OCI-LY3 (cell line): ENCODE measurements around the gene PLCH2.

ENCODE experiments used
- H2AFZ ChIP-seq: fragments of 200-600, 300-600 bp; shearing (Covaris generic); 2 replicates; pipeline ENCODE4 v1.6.0; 2014; ENCODE audit warnings: antibody characterized with exemption, low read depth, low read length
- H3K27ac ChIP-seq: fragments of 200-600, 300-600 bp; sonication (generic); 2 replicates; pipeline ENCODE4 v1.5.1; 2014; ENCODE audit warnings: mild to moderate bottlenecking, low read length, moderate library complexity, mixed read lengths
- H3K27me3 ChIP-seq: fragments of 200-600, 300-600 bp; sonication (generic); 2 replicates; pipeline ENCODE4 v1.6.1; 2014; ENCODE audit warnings: low read depth, low read length, mixed read lengths
- H3K36me3 ChIP-seq: fragments of 200-600, 300-600 bp; sonication (generic); replicated peaks from 2 replicates; pipeline ENCODE3; 2014; ENCODE audit warnings: low read depth, low read length, mixed read lengths
- H3K4me1 ChIP-seq: fragments of 300-600, 200-600 bp; sonication (generic); 2 replicates; pipeline ENCODE4 v1.6.1; 2014; ENCODE audit warnings: low read length, mixed read lengths
- H3K4me2 ChIP-seq: fragments of 200-600, 300-600 bp; sonication (generic); 2 replicates; pipeline ENCODE4 v1.6.1; 2014; ENCODE audit warnings: low read length, mixed read lengths
- H3K4me3 ChIP-seq: fragments of 300-600, 200-600 bp; sonication (generic); 2 replicates; pipeline ENCODE4 v1.5.1; 2014; ENCODE audit warnings: antibody characterized with exemption, mild to moderate bottlenecking, low read length, moderate library complexity
- H3K79me2 ChIP-seq: fragments of 300-600, 200-600 bp; shearing (Covaris generic); 2 replicates; pipeline ENCODE4 v1.6.1; 2014; ENCODE audit warnings: mild to moderate bottlenecking, low read length, mixed read lengths
- H3K9ac ChIP-seq: fragments of 300-600, 200-600 bp; shearing (Covaris generic); 2 replicates; pipeline ENCODE4 v1.6.0; 2014; ENCODE audit warnings: mild to moderate bottlenecking, low read length, moderate library complexity
- H3K9me3 ChIP-seq: fragments of 200-600, 300-600 bp; shearing (Covaris generic); 2 replicates; pipeline ENCODE4 v1.6.1; 2014; ENCODE audit warnings: low read length, mixed read lengths; ENCODE audit not compliant: insufficient read depth
- H4K20me1 ChIP-seq: fragments of 200-600, 300-600 bp; sonication (generic); 2 replicates; pipeline ENCODE4 v1.6.1; 2016; ENCODE audit warnings: low read length, mixed read lengths; ENCODE audit not compliant: insufficient read depth
- CTCF ChIP-seq: fragments of 200-600, 300-600 bp; sonication (generic); IDR thresholded peaks from 2 replicates; pipeline ENCODE4 v1.5.1; 2014; ENCODE audit warnings: antibody characterized with exemption, low read length, low read depth
- EZH2phosphoT487 ChIP-seq: fragments of 200-600 bp; shearing (Covaris generic); IDR thresholded peaks from 2 replicates; pipeline ENCODE4 v1.6.1; 2018; ENCODE audit warnings: antibody characterized with exemption, mixed run types, low read depth

Gene PLCH2

GRCh38 chr1:2442661-2443060, 33.4 kb upstream of the PLCH2 start:
- TF ChIP-seq EZH2phosphoT487 (no peak), CTCF (no peak)
- Histone ChIP-seq H3K9me3 (no peaks in the 10 kb centered on the region), H3K36me3 (no peaks in the 10 kb centered on the region), H3K9ac (no peak overlapping the region), H3K27me3 (no peaks in the 10 kb centered on the region), H3K4me1 (peaks cover 15% of the 10 kb centered on the region), H3K4me2 (no peak overlapping the region), H2AFZ (no peak overlapping the region), H3K79me2 (no peaks in the 10 kb centered on the region), H3K4me3 (no peak overlapping the region), H3K27ac (no peak overlapping the region), H4K20me1 (no peaks in the 10 kb centered on the region)

- Histone ChIP-seq H3K27ac (no peak overlapping the region), H2AFZ (no peak overlapping the region), H3K79me2 (no peaks in the 10 kb centered on the region), H3K9ac (no peak overlapping the region), H3K4me3 (no peak overlapping the region), H4K20me1 (no peaks in the 10 kb centered on the region), H3K9me3 (no peaks in the 10 kb centered on the region), H3K27me3 (no peaks in the 10 kb centered on the region), H3K36me3 (no peaks in the 10 kb centered on the region), H3K4me1 (peaks cover 15% of the 10 kb centered on the region), H3K4me2 (no peak overlapping the region)
- TF ChIP-seq CTCF: no peak
- TF ChIP-seq EZH2phosphoT487: no peak
These were observed 32.6 kb upstream of the PLCH2 start for GRCh38 chr1:2443277-2444137.

GRCh38 chr1:2444138-2444591, 31.9 kb upstream of the PLCH2 start:
- Histone ChIP-seq H2AFZ (no peak overlapping the region), H3K9me3 (no peaks in the 10 kb centered on the region), H4K20me1 (no peaks in the 10 kb centered on the region), H3K4me1 (peaks cover 9% of the 10 kb centered on the region), H3K27ac (no peak overlapping the region), H3K27me3 (no peaks in the 10 kb centered on the region), H3K9ac (no peak overlapping the region), H3K79me2 (no peaks in the 10 kb centered on the region), H3K36me3 (no peaks in the 10 kb centered on the region), H3K4me3 (no peak overlapping the region), H3K4me2 (no peak overlapping the region)
- TF ChIP-seq EZH2phosphoT487 (no peak), CTCF (no peak)

- Histone ChIP-seq H2AFZ (no peak overlapping the region), H4K20me1 (no peaks in the 10 kb centered on the region), H3K9me3 (no peaks in the 10 kb centered on the region), H3K36me3 (no peaks in the 10 kb centered on the region), H3K27ac (no peak overlapping the region), H3K4me3 (no peak overlapping the region), H3K4me1 (no peaks in the 10 kb centered on the region), H3K79me2 (no peaks in the 10 kb centered on the region), H3K4me2 (no peak overlapping the region), H3K27me3 (no peaks in the 10 kb centered on the region), H3K9ac (no peak overlapping the region)
- TF ChIP-seq EZH2phosphoT487 (no peak), CTCF (no peak)
These were observed 30.8 kb upstream of the PLCH2 start for GRCh38 chr1:2445162-2445822.
